ENCODE data around the gene CIDEB.

Gene CIDEB

DNA sequence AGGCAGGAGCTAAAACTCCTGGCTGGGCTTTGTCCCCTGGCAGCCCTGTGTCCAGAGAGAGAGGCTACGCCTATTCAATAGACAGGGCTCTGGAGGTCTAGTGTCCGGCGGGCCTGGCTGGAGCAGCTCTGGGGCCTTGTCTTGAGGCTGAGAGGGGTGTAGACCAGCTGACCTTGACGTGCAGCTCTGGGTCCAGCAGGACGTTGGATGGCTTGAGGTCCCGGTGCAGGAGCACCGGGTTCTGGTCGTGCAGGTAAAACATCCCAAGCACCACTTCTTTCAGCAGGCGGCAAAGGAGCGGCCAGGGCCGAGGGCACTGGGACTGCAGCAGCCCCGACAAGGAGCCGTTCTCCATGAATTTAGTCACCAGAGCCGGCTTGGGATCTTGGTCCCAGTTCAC is 31.1 kb upstream of the CIDEB start:
- H3K4me3 ChIP-seq (ENCODE audit: control insufficient read depth, low read depth, low read length): no peak overlapping the region
- TF ChIP-seq, protein P1, sequence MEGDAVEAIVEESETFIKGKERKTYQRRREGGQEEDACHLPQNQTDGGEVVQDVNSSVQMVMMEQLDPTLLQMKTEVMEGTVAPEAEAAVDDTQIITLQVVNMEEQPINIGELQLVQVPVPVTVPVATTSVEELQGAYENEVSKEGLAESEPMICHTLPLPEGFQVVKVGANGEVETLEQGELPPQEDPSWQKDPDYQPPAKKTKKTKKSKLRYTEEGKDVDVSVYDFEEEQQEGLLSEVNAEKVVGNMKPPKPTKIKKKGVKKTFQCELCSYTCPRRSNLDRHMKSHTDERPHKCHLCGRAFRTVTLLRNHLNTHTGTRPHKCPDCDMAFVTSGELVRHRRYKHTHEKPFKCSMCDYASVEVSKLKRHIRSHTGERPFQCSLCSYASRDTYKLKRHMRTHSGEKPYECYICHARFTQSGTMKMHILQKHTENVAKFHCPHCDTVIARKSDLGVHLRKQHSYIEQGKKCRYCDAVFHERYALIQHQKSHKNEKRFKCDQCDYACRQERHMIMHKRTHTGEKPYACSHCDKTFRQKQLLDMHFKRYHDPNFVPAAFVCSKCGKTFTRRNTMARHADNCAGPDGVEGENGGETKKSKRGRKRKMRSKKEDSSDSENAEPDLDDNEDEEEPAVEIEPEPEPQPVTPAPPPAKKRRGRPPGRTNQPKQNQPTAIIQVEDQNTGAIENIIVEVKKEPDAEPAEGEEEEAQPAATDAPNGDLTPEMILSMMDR (conservative IDR thresholded peaks at IDR 0.05; ENCODE audit: control insufficient read depth, insufficient read depth, low read depth, low read length): no peak
- DNase-seq (ENCODE audit: low read depth): no peak

DNA sequence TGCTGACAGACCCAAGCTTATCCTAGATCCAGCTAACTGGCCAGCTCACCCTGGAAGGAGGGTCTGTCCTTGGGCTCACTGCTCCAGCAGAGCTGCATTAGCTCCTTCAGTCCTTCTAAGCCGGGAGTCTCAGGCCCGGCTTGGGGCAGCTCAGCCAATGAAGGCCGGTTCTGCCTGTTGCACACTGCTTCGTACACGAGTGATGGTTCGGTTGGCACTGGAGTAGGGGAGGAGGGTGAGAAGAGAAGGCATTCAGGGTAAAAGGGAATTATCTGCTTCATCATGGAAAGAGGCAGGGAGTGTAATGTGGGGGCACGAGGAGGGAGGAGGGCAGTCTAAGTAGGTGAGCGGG is 30.0 kb upstream of the CIDEB start:
- TF ChIP-seq, protein P1 (conservative IDR thresholded peaks at IDR 0.05; ENCODE audit: control insufficient read depth, insufficient read depth, low read depth, low read length): no peak
- no peak overlapping the region for H3K4me3 ChIP-seq (ENCODE audit: control insufficient read depth, low read depth, low read length)
- no peak for DNase-seq (ENCODE audit: low read depth)

DNA sequence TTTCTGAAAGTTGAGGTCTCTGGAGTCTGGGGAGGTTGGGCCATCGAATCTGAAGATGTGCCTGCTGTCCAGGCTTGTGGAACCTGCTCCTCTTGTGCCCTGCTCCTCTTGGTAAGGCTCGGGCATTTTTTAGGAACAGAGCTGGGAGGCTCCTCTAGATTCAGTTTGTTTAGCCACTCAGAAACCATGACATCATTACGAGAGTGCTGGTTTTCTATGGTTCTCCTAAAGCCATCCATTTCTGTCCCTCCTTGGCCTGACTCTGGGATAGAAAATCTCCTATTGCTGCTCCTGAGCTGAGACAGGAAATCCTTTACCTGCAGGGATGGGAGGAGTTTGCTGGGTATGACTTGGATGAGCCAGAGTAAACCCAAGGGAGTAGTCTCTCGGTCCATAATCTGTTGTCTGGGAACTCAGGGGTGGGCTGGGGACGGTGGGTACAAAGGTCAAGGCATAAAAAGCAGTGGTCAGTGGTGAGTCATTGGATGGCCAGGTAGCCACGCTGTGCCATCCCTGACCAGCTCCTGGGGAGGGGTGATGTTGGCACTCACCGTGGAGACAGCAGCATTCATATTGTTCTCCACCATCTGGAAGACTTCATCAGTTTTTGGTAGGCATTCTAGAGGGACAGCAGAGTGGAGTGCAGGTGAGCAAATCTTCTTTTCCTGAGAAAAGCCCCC is 29.5 kb upstream of the CIDEB start:
- H3K4me3 ChIP-seq (ENCODE audit: control insufficient read depth, low read depth, low read length): no peak overlapping the region
- TF ChIP-seq, protein P1 (conservative IDR thresholded peaks at IDR 0.05; ENCODE audit: control insufficient read depth, insufficient read depth, low read depth, low read length): no peak
- DNase-seq (ENCODE audit: low read depth): no peak

DNA sequence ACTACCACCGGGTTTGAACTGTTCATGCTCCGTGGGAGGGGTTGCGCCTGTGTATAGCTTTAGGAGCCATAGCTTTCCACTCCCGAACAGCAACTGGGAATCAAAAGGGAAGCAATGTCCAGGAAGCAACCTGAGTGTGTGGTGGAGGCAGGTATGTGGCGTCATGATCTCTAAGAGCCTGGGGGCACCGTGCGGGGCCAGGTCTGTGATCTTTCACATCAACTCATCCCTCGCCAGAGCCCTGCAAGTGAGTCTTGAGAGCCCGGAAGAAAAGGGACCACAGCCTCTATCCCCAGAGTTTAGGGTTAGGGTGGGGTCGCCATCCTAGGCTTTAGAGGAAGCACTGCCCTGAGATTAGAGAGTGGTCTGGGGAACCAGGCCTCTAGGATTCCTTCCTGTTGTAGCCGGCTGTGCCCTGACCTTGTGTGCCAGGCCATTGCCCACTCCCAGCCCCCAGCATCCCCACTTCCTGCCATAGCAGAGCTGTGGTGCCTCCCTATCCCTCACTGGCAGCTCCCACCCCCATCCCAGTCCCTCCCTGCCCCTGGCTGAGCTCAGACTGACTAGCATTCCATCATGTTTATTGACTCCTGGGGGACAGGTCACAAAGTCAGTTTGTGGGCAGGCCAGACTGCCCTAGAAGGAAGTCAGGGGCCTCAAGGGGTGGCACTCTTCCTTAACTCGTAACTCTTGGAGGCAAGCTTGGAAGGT is 27.8 kb upstream of the CIDEB start:
- DNase-seq (ENCODE audit: low read depth): no peak
- TF ChIP-seq, protein P1 (conservative IDR thresholded peaks at IDR 0.05; ENCODE audit: control insufficient read depth, insufficient read depth, low read depth, low read length): no peak
- no peak overlapping the region for H3K4me3 ChIP-seq (ENCODE audit: control insufficient read depth, low read depth, low read length)

DNA sequence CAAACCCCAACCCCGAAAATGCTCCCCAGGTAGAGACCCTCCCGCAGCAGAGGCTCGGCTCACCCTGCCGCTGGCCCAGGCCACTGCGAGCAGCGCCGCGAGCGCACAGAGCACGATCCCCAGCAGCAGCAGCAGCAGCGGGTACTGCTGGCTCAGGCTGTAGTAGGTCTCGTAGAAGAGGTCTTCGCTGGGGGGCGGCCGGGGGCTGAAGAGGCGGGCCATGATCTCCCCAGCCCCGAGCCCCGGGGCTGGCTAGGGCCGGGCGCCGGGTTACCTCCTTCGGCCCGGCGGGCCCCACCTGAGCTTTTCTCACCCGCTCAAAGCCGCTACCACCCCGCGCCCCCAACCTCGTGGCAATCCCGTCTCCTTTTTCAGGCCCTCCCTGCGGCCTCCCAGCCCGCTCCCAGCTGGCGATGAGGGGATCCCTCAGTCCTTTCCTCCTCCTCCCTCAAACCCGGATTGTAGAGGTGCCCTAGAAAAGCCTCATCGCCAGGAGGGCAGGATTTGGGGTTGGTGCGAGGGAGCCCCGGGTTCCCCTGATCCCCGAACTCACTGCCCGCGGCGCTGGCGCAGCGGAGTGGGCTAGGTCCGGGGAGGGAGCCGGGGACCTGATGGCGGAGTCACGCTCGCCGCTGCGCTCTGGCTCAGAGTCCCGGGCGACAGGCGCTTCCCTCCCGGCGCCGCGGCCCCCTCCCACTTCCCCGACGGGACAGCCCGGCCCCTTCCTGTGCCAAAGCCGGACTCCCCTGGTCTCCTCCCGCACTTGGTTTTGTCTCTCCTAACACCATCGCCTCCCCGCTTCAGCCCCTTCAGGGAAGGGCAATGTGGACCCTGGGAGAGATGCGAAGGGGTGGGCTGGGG is 26.9 kb upstream of the CIDEB start, which contains the start of gene ADCY4:
TSS of gene ADCY4 (minus strand) at position 641 of the 861 bp plus-strand sequence. CDS start at position 222, 419 bp downstream.
- H3K4me3 ChIP-seq (ENCODE audit: control insufficient read depth, low read depth, low read length): peak within 1 kb of the TSS; percentile 34
- DNase-seq (ENCODE audit: low read depth): no peak
- TF ChIP-seq, protein P1 (conservative IDR thresholded peaks at IDR 0.05; ENCODE audit: control insufficient read depth, insufficient read depth, low read depth, low read length): no peak

DNA sequence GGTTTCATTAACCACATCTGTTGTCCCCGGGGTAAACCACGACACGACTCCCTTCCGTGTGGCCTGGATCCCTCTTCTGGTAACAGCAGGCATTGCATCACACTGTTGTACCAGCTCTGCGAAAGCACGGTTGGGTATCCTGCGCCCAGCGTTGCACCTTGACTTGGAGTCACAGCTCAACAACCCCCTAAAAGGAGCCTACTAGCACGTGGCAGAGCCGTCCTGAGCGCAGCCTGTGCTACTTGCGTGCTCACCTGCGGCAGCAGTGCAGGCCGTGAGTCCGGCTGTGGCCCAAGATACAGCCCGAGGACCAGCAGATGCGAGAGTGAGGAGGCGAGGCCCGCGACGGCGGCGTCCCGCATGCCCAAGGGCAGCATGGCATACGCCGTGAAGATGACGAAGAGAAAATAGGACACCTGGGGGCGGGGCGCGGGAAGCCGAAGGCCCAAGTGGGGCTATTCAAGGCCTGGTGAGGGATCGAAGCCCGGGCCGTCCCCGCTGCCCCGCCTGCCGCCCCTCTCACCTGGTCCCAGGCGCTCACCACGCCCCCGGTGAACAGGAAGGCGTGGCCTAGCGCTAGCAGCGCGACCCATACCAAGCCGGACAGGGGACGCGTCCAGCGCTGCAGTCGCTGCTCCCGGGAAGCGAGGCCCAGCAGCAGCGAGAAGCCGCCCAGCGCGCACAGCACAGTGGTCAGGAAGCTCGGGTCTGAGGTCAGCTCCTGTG is 24.7 kb upstream of the CIDEB start:
- TF ChIP-seq, protein P1 (conservative IDR thresholded peaks at IDR 0.05; ENCODE audit: control insufficient read depth, insufficient read depth, low read depth, low read length): peak; percentile 70
- DNase-seq (ENCODE audit: low read depth): peak; percentile 50
- no peak overlapping the region for H3K4me3 ChIP-seq (ENCODE audit: control insufficient read depth, low read depth, low read length)

Data from fibroblast of mammary gland (primary cell).